GM12878 (cell line): ENCODE data around the gene TRIM50. TPM values are rescaled to one million over a fixed set of nuclear protein-coding genes. Genes with fewer than 3 reads are reported as not detected.

Experiments used
- ATAC-seq: fragments of 200-7000 bp; cut with Tn5 transposase; 3 replicates; pipeline ENCODE4 v1.9.1; 2020; ENCODE audit warnings: mild to moderate bottlenecking, moderate library complexity
- BruUV-seq: library from RNA; stranded (reverse); fragments of 400-500 nt; replicated peaks from 2 replicates; lab custom pipeline; 2021; lab: Mats Ljungman, UMichigan
- CTCF ChIA-PET: fragments of 300-600 bp; sonication (Branson Sonifier 250); formaldehyde crosslinking; extraction: SDS; loops from one replicate; lab custom pipeline; 2021; ENCODE audit warnings: inconsistent platforms; lab: Yijun Ruan, JAX
- POLR2A ChIA-PET: fragments of 350-600 bp; formaldehyde crosslinking; extraction: SDS; loops from one replicate; lab custom pipeline; 2021; ENCODE audit warnings: inconsistent platforms; lab: Charles Lee
- RAD21 ChIA-PET: fragments of 300-600 bp; sonication (Branson Sonifier 250); formaldehyde crosslinking; loops from one replicate; lab custom pipeline; 2023; ENCODE audit warnings: antibody characterized with exemption; ENCODE audit not compliant: unreplicated experiment; lab: Charles Lee
- SMC1A ChIA-PET: fragments of 300-600 bp; sonication (Branson Sonifier 250); formaldehyde crosslinking; loops from one replicate; lab custom pipeline; 2023; ENCODE audit not compliant: unreplicated experiment, uncharacterized antibody; lab: Charles Lee
- DNase-seq: peaks from one replicate; pipeline ENCODE4 v3.0.0-alpha.2; 2011; ENCODE audit warnings: low read depth, low spot score
- FAIRE-seq: peaks from 3 replicates; lab custom pipeline; 2011; peaks lifted over from hg19 to GRCh38; lab: Jason Lieb, UNC
- H2AFZ ChIP-seq: 2 replicates; pipeline ENCODE4 v1.6.0; 2011; ENCODE audit warnings: low read depth, low read length, control low read depth; ENCODE audit not compliant: control insufficient read depth
- H3K27ac ChIP-seq: 2 replicates; pipeline ENCODE4 v1.5.1; 2011; ENCODE audit warnings: control low read depth; ENCODE audit not compliant: control insufficient read depth, insufficient read depth
- H3K27me3 ChIP-seq, 2 experiments: replicated peaks in 1 of 2; 2 replicates each; pipeline versions ENCODE4 v1.6.0 to v1.6.1; 2011; ENCODE audit warnings: low read length in 1 of 2; ENCODE audit not compliant: control insufficient read depth in 2 of 2, insufficient read depth in 2 of 2
- H3K36me3 ChIP-seq, 2 experiments: 2 replicates each; pipeline ENCODE4 v1.5.1; 2011; ENCODE audit warnings: low read length in 1 of 2; ENCODE audit not compliant: control insufficient read depth in 2 of 2, insufficient read depth in 2 of 2
- H3K4me1 ChIP-seq: 2 replicates; pipeline ENCODE4 v1.6.1; 2011; ENCODE audit warnings: mild to moderate bottlenecking, low read length, moderate library complexity, mixed read lengths; ENCODE audit not compliant: control insufficient read depth, insufficient read depth
- H3K4me2 ChIP-seq: 2 replicates; pipeline ENCODE4 v1.6.0; 2011; ENCODE audit warnings: control low read depth; ENCODE audit not compliant: control insufficient read depth, insufficient read depth
- H3K4me3 ChIP-seq: fragments of 200-600 bp; sonication (generic); 2 replicates; pipeline ENCODE4 v1.5.1; 2016
- H3K79me2 ChIP-seq: 2 replicates; pipeline ENCODE4 v1.6.0; 2011; ENCODE audit warnings: low read length; ENCODE audit not compliant: control insufficient read depth, insufficient read depth
- H3K9ac ChIP-seq: 2 replicates; pipeline ENCODE4 v1.8.0; 2011; ENCODE audit warnings: low read length, control low read depth, mixed read lengths; ENCODE audit not compliant: control insufficient read depth, insufficient read depth
- H3K9me3 ChIP-seq: replicated peaks from 3 replicates; pipeline ENCODE4 v1.5.1; 2011; ENCODE audit warnings: mild to moderate bottlenecking, low read length; ENCODE audit not compliant: control insufficient read depth, insufficient read depth
- H4K20me1 ChIP-seq: 2 replicates; pipeline ENCODE4 v1.6.0; 2011; ENCODE audit not compliant: control insufficient read depth, insufficient read depth
- BACH1 ChIP-seq: fragments of 450-650 bp; IDR thresholded peaks from 2 replicates; pipeline ENCODE4 v1.6.1; 2017; ENCODE audit warnings: mild to moderate bottlenecking, borderline replicate concordance
- EP300 ChIP-seq, 2 experiments: fragments of 150-350 bp in 1 of 2; IDR thresholded peaks; 2 replicates each; pipeline ENCODE4 v1.6.1; 2011 to 2012; ENCODE audit warnings: low read depth in 2 of 2, low read length in 2 of 2, borderline replicate concordance in 1 of 2, improper control_type of control experiment in 1 of 2, inconsistent platforms in 1 of 2; ENCODE audit not compliant: control insufficient read depth in 1 of 2
- HCFC1 ChIP-seq: fragments of 150-350 bp; IDR thresholded peaks from 2 replicates; pipeline ENCODE4 v1.6.1; 2014; ENCODE audit warnings: low read length
- MEF2A ChIP-seq: IDR thresholded peaks from 2 replicates; pipeline ENCODE4 v1.6.1; 2011; ENCODE audit warnings: low read depth, mild to moderate bottlenecking, low read length, moderate library complexity; ENCODE audit not compliant: insufficient read depth
- MEF2B ChIP-seq: fragments of 450-650 bp; IDR thresholded peaks from 2 replicates; pipeline ENCODE4 v1.6.1; 2018; ENCODE audit warnings: mild to moderate bottlenecking, moderate library complexity; ENCODE audit not compliant: partially characterized antibody, poor library complexity, severe bottlenecking
- NFXL1 ChIP-seq: fragments of 450-650 bp; IDR thresholded peaks from 2 replicates; pipeline ENCODE4 v1.6.1; 2017; ENCODE audit warnings: antibody characterized with exemption, mild to moderate bottlenecking, borderline replicate concordance
- NR2C1 ChIP-seq: fragments of 450-650 bp; IDR thresholded peaks from 2 replicates; pipeline ENCODE4 v1.6.1; 2017; ENCODE audit warnings: antibody characterized with exemption, mild to moderate bottlenecking, moderate library complexity
- NRF1 ChIP-seq: conservative IDR thresholded peaks from 2 replicates; pipeline ENCODE4 v1.6.1; 2011; ENCODE audit warnings: mild to moderate bottlenecking, low read depth, low read length, improper control_type of control experiment
- PBX3 ChIP-seq: IDR thresholded peaks from 2 replicates; pipeline ENCODE4 v1.6.1; 2011; ENCODE audit warnings: mild to moderate bottlenecking, low read depth, low read length, moderate library complexity; ENCODE audit not compliant: insufficient replicate concordance
- PML ChIP-seq: IDR thresholded peaks from 2 replicates; pipeline ENCODE4 v1.6.1; 2012; ENCODE audit warnings: low read length, inconsistent platforms
- RB1 ChIP-seq: fragments of 450-650 bp; formaldehyde crosslinking; IDR thresholded peaks from 2 replicates; pipeline ENCODE4 v1.6.1; 2017; ENCODE audit warnings: mild to moderate bottlenecking, borderline replicate concordance
- SMARCA5 ChIP-seq: fragments of 450-650 bp; IDR thresholded peaks from 2 replicates; pipeline ENCODE4 v1.6.1; 2017; ENCODE audit warnings: mild to moderate bottlenecking
- YBX1 ChIP-seq: fragments of 450-650 bp; IDR thresholded peaks from 2 replicates; pipeline ENCODE4 v1.6.1; 2016; ENCODE audit warnings: antibody characterized with exemption
- ZNF207 ChIP-seq: fragments of 450-650 bp; IDR thresholded peaks from 2 replicates; pipeline ENCODE4 v1.6.1; 2014; ENCODE audit warnings: antibody characterized with exemption, mild to moderate bottlenecking, borderline replicate concordance
- ZNF217 ChIP-seq: fragments of 450-650 bp; IDR thresholded peaks from 2 replicates; pipeline ENCODE4 v1.6.1; 2017; ENCODE audit warnings: antibody characterized with exemption, mild to moderate bottlenecking
- ZNF274 ChIP-seq: IDR thresholded peaks from one replicate; pipeline ENCODE4 v1.8.0; 2011; ENCODE audit not compliant: insufficient read length, insufficient read depth
- ZNF384 ChIP-seq: IDR thresholded peaks from 2 replicates; pipeline ENCODE4 v1.6.1; 2012; ENCODE audit warnings: low read depth, mild to moderate bottlenecking, low read length, improper control_type of control experiment, borderline replicate concordance
- ZSCAN29 ChIP-seq: fragments of 450-650 bp; IDR thresholded peaks from 2 replicates; pipeline ENCODE4 v1.6.1; 2017; ENCODE audit warnings: mild to moderate bottlenecking, moderate library complexity
- WGBS: methylation state at CpG from one replicate; pipeline ENCODE4 v1.1.6; 2016; ENCODE audit warnings: low lambda C conversion rate; ENCODE audit not compliant: insufficient replicate concordance, insufficient coverage; ENCODE audit errors: missing lambda C conversion rate; 5-methylcytosine and 5-hydroxymethylcytosine counted together
- in situ Hi-C: fragments of 300-500 bp; cut with MboI; formaldehyde crosslinking; loops from 9 replicates; pipeline ENCODE4 v1.14.3; 2018; ENCODE audit warnings: mixed read lengths
- intact Hi-C: fragments of 100-400 bp; cut with micrococcal nuclease; formaldehyde crosslinking; loops from one replicate; pipeline ENCODE4 v1.14.2; 2022; ENCODE audit not compliant: unreplicated experiment
- polyA plus RNA-seq, 11 experiments: library from polyadenylated mRNA; depleted of rRNA in 4 of 11; unstranded in 6 of 11; stranded (reverse) in 5 of 11; fragments of >200 nt; fragmentation: Nextera tagmentation in 4 of 11; fragmentation: Illumina TruSeq in 1 of 11; extraction: Ambion mirVana in 4 of 11; extraction: Trizol in 1 of 11; gene quantifications; 1 replicate in 1 of 11; 2 replicates in 10 of 11; pipeline versions ENCODE4 v1.2.1 to v1.2.3, GENCODE V29; 2011 to 2016; ENCODE audit warnings: inconsistent platforms in 2 of 11, missing spikeins in 2 of 11, low read depth in 1 of 11
- total RNA-seq, 4 experiments: library from RNA; depleted of rRNA in 3 of 4; stranded (reverse); fragments of >200 nt in 3 of 4; fragmentation: Illumina TruSeq in 1 of 4; extraction: Trizol in 1 of 4; gene quantifications; 2 replicates each; pipeline versions ENCODE4 v1.2.1 to v1.2.3, GENCODE V29; 2013 to 2021

Gene TRIM50
- total and polyA plus RNA-seq, 10 of the 15 experiments (the other 5 are each of a cell fraction or from before 2014, with no cell fraction given) = not detected

- no TSS peak for BruUV-seq
- H3K79me2 ChIP-seq = no peaks in the 10 kb centered on the region
- no peaks in the 10 kb centered on the region for H4K20me1 ChIP-seq
- no peak overlapping the region for H2AFZ ChIP-seq
- H3K36me3 ChIP-seq = no peaks in the 10 kb centered on the region
- H3K9ac ChIP-seq = no peak overlapping the region
- WGBS = 63% methylated on average over 11 of the region's 11 CpGs
- SMC1A ChIA-PET = no interaction called here
- TF ChIP-seq RB1 = no peak
- no peak for TF ChIP-seq HCFC1
- no peak for TF ChIP-seq MEF2B
- no peak for TF ChIP-seq NR2C1
- TF ChIP-seq ZNF274 = no peak
- peaks cover 0 to 3% of the 10 kb centered on the region in 2 experiments; a peak in 2 of 4 replicates for H3K27me3 ChIP-seq
- no peak overlapping the region for H3K4me2 ChIP-seq
- intact Hi-C loops = no loop called here
- no peaks in the 10 kb centered on the region for H3K9me3 ChIP-seq
- ATAC-seq (no peak), FAIRE-seq (no peak), DNase-seq (no peak)
- POLR2A ChIA-PET = no interaction called here
- no peak overlapping the region for H3K27ac ChIP-seq
- CTCF ChIA-PET = interaction anchor here (1.7 kb wide), 1 partner anchor 122 kb away, joined by 5 read pairs; no protein-coding TSS in a partner anchor
- H3K4me3 ChIP-seq = no peak overlapping the region
- in situ Hi-C loops = no loop called here
- no peaks in the 10 kb centered on the region for H3K4me1 ChIP-seq
- RAD21 ChIA-PET = no interaction called here
Measured at GRCh38 chr7:73329861-73330581, 2.1 kb upstream of the TRIM50 start.

GRCh38 chr7:73328696-73329095 is 814 bp upstream of the TRIM50 start:
- Histone ChIP-seq H3K4me3 (no peak overlapping the region), H3K36me3 (no peaks in the 10 kb centered on the region), H3K9ac (no peak overlapping the region), H2AFZ (no peak overlapping the region), H3K4me1 (peaks cover 3% of the 10 kb centered on the region), H3K79me2 (no peaks in the 10 kb centered on the region), H3K27me3 (peaks cover 0 to 3% of the 10 kb centered on the region in 2 experiments; a peak in 2 of 4 replicates), H3K9me3 (no peaks in the 10 kb centered on the region), H4K20me1 (no peaks in the 10 kb centered on the region), H3K4me2 (no peak overlapping the region), H3K27ac (no peak overlapping the region)
- TF ChIP-seq NRF1 (no peak), PML (no peak), PBX3 (no peak), YBX1 (no peak), EP300 (IDR thresholded peaks at IDR 0.05; ENCODE audit: borderline replicate concordance in 1 of 2, control insufficient read depth in 1 of 2, low read depth in 2 of 2, low read length in 2 of 2) (no peak), ZNF207 (no peak), NFXL1 (no peak), ZNF217 (no peak), ZSCAN29 (no peak), SMARCA5 (no peak), ZNF384 (no peak), BACH1 (no peak), MEF2A (no peak)
- ChIA-PET SMC1A (no interaction called here), RAD21 (no interaction called here), CTCF (interaction anchor here (1.7 kb wide), 1 partner anchor 123 kb away, joined by 5 read pairs; no protein-coding TSS in a partner anchor), POLR2A (no interaction called here)
- ATAC-seq = no peak
- 76% methylated on average over 10 of the region's 10 CpGs for WGBS
- FAIRE-seq = no peak
- BruUV-seq = no TSS peak
- in situ Hi-C loops (no loop called here), intact Hi-C loops (no loop called here)
- DNase-seq = no peak
